ENCODE measurements around the gene HTR1E. TPM values are rescaled to one million over a fixed set of nuclear protein-coding genes. Genes with fewer than 3 reads are reported as not detected.

HTR1E gene
- total and polyA plus RNA-seq, 3 donors from 2014 or later: 0.39 to 0.87 (median 0.40) TPM

- H3K27ac ChIP-seq: no peak overlapping the region
- DNase-seq: no peak
- no peaks in the 10 kb centered on the region for H3K9me3 ChIP-seq
- no peak overlapping the region for H3K4me3 ChIP-seq
- intact Hi-C loops (cut with DNase I; ENCODE audit: low total_unique reads): no loop called here
- no peaks in the 10 kb centered on the region for H3K36me3 ChIP-seq (ENCODE audit: low read depth, missing control alignments)
- WGBS, 2 donors: 55 to 66% methylated on average over 5 of the region's 5 CpGs
- TF ChIP-seq POLR2A (IDR thresholded peaks at IDR 0.05): no peak
- TF ChIP-seq, protein P1, sequence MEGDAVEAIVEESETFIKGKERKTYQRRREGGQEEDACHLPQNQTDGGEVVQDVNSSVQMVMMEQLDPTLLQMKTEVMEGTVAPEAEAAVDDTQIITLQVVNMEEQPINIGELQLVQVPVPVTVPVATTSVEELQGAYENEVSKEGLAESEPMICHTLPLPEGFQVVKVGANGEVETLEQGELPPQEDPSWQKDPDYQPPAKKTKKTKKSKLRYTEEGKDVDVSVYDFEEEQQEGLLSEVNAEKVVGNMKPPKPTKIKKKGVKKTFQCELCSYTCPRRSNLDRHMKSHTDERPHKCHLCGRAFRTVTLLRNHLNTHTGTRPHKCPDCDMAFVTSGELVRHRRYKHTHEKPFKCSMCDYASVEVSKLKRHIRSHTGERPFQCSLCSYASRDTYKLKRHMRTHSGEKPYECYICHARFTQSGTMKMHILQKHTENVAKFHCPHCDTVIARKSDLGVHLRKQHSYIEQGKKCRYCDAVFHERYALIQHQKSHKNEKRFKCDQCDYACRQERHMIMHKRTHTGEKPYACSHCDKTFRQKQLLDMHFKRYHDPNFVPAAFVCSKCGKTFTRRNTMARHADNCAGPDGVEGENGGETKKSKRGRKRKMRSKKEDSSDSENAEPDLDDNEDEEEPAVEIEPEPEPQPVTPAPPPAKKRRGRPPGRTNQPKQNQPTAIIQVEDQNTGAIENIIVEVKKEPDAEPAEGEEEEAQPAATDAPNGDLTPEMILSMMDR (IDR thresholded peaks at IDR 0.05): no peak
- H3K27me3 ChIP-seq: no peaks in the 10 kb centered on the region
- H3K4me1 ChIP-seq: no peaks in the 10 kb centered on the region
Measured at GRCh38 chr6:86943819-86944407, 6.6 kb downstream of the HTR1E start.

- TF ChIP-seq, protein P1 (IDR thresholded peaks at IDR 0.05): no peak
- TF ChIP-seq POLR2A (IDR thresholded peaks at IDR 0.05): no peak
- H3K36me3 ChIP-seq (ENCODE audit: low read depth, missing control alignments): no peaks in the 10 kb centered on the region
- WGBS, 2 donors: 91 to 92% methylated on average over 3 of the region's 3 CpGs
- no peak for DNase-seq
- intact Hi-C loops (cut with DNase I; ENCODE audit: low total_unique reads): no loop called here
- H3K4me1 ChIP-seq: no peaks in the 10 kb centered on the region
- H3K4me3 ChIP-seq: no peak overlapping the region
- no peak overlapping the region for H3K27ac ChIP-seq
- H3K9me3 ChIP-seq: no peaks in the 10 kb centered on the region
- H3K27me3 ChIP-seq: no peaks in the 10 kb centered on the region
Measured at GRCh38 chr6:86949771-86950170, 12.4 kb downstream of the HTR1E start.

DNA sequence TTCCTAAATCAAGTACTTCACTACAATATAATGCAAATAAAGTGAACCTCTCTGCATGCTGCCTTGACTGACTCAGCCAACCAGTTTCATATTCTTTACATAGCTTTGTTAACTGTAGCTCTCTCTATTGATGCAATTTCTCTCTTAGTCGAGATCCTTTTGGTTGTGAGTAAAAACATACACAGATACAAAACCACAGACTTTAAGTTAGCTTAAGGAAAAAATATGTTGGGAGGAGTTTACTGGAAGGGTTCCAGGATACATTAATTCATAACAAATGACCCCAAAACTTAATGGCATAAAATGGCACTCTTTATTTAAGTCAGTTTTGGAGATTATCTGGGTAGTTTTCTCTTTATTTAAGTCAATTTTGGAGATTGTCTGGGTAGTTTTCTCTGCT lies 15.7 kb downstream of the HTR1E start:
- Histone ChIP-seq H3K36me3 (ENCODE audit: low read depth, missing control alignments) (no peaks in the 10 kb centered on the region), H3K27me3 (no peaks in the 10 kb centered on the region), H3K4me3 (no peak overlapping the region), H3K27ac (no peak overlapping the region), H3K9me3 (no peaks in the 10 kb centered on the region), H3K4me1 (no peaks in the 10 kb centered on the region)
- intact Hi-C loops (cut with DNase I; ENCODE audit: low total_unique reads): no loop called here
- 64 to 68% methylated on average over 1 of the region's 1 CpG for WGBS, 2 donors
- no peak for DNase-seq
- TF ChIP-seq, protein P1 (IDR thresholded peaks at IDR 0.05): no peak
- no peak for TF ChIP-seq POLR2A (IDR thresholded peaks at IDR 0.05)

- DNase-seq: no peak
- H3K9me3 ChIP-seq: no peaks in the 10 kb centered on the region
- H3K4me1 ChIP-seq: no peaks in the 10 kb centered on the region
- H3K4me3 ChIP-seq: no peak overlapping the region
- H3K27me3 ChIP-seq: no peaks in the 10 kb centered on the region
- no peak overlapping the region for H3K27ac ChIP-seq
- no peaks in the 10 kb centered on the region for H3K36me3 ChIP-seq (ENCODE audit: low read depth, missing control alignments)
- TF ChIP-seq, protein P1 (IDR thresholded peaks at IDR 0.05): no peak
- no peak for TF ChIP-seq POLR2A (IDR thresholded peaks at IDR 0.05)
- intact Hi-C loops (cut with DNase I; ENCODE audit: low total_unique reads): no loop called here
- WGBS, 2 donors: 85 to 94% methylated on average over 2 of the region's 2 CpGs
Measured at GRCh38 chr6:86959656-86960055, 22.3 kb downstream of the HTR1E start.

All from testis (tissue), 3 donors.